ENCODE measurements around the gene SLC25A48.

Gene SLC25A48

GRCh38 chr5:135881819-135882218, 47.4 kb downstream of the SLC25A48 start:
- DNase-seq (ENCODE audit: low spot score) = no peak

- no peak for DNase-seq (ENCODE audit: low spot score)
Observed at GRCh38 chr5:135883026-135883425, 48.6 kb downstream of the SLC25A48 start.

GRCh38 chr5:135883441-135883840, 49.0 kb downstream of the SLC25A48 start:
- DNase-seq (ENCODE audit: low spot score) = no peak

- DNase-seq (ENCODE audit: low spot score) = no peak
Observed at GRCh38 chr5:135885031-135885430, 50.6 kb downstream of the SLC25A48 start.

- DNase-seq (ENCODE audit: low spot score) = no peak
Observed at GRCh38 chr5:135886136-135886535, 51.7 kb downstream of the SLC25A48 start.

- peak; percentile 59 for DNase-seq (ENCODE audit: low spot score)
Observed at GRCh38 chr5:135887447-135887864, 53.0 kb downstream of the SLC25A48 start.

GRCh38 chr5:135887881-135888614, 53.6 kb downstream of the SLC25A48 start:
- DNase-seq (ENCODE audit: low spot score) = no peak

- no peak for DNase-seq (ENCODE audit: low spot score)
Observed at GRCh38 chr5:135890296-135890695, 55.8 kb downstream of the SLC25A48 start.

- no peak for DNase-seq (ENCODE audit: low spot score)
Observed at GRCh38 chr5:135890867-135891266, 56.4 kb downstream of the SLC25A48 start.

GRCh38 chr5:135891268-135891667, 56.8 kb downstream of the SLC25A48 start:
- no peak for DNase-seq (ENCODE audit: low spot score)

- DNase-seq (ENCODE audit: low spot score) = no peak
Observed at GRCh38 chr5:135891791-135892190, 57.3 kb downstream of the SLC25A48 start.

GRCh38 chr5:135894276-135894675, 59.8 kb downstream of the SLC25A48 start:
- no peak for DNase-seq (ENCODE audit: low spot score)

GRCh38 chr5:135894789-135895188, 60.3 kb downstream of the SLC25A48 start:
- no peak for DNase-seq (ENCODE audit: low spot score)

GRCh38 chr5:135895474-135896006, 61.1 kb downstream of the SLC25A48 start, which contains the start of gene IL9:
Gene IL9, minus strand, starts transcription at chr5:135895841. Its CDS starts 25 bp downstream, at chr5:135895816.
- DNase-seq (ENCODE audit: low spot score) = no peak

GRCh38 chr5:135898651-135899050, 64.2 kb downstream of the SLC25A48 start:
- no peak for DNase-seq (ENCODE audit: low spot score)

GRCh38 chr5:135900276-135900675, 65.8 kb downstream of the SLC25A48 start:
- no peak for DNase-seq (ENCODE audit: low spot score)

- no peak for DNase-seq (ENCODE audit: low spot score)
Observed at GRCh38 chr5:135901633-135902032, 67.2 kb downstream of the SLC25A48 start.

- DNase-seq (ENCODE audit: low spot score) = no peak
Observed at GRCh38 chr5:135905144-135905543, 70.7 kb downstream of the SLC25A48 start.

GRCh38 chr5:135913713-135914626, 79.5 kb downstream of the SLC25A48 start:
- DNase-seq (ENCODE audit: low spot score) = no peak

GRCh38 chr5:135915466-135916001, 81.1 kb downstream of the SLC25A48 start:
- no peak for DNase-seq (ENCODE audit: low spot score)

- no peak for DNase-seq (ENCODE audit: low spot score)
Observed at GRCh38 chr5:135916638-135917263, 82.3 kb downstream of the SLC25A48 start.

GRCh38 chr5:135920199-135920598, 85.7 kb downstream of the SLC25A48 start:
- DNase-seq (ENCODE audit: low spot score) = no peak

Data from hematopoietic multipotent progenitor cell treated with erythropoietin and hydrocortisone succinate and interleukin-3 and kit ligand, for 15 days (in vitro differentiated cells).